ENCODE data around the gene SRGAP3.
"Not testable (repeated sequence)": the region's sequence is repeated elsewhere in the genome, so short reads cannot be mapped to it uniquely, and the experiment has no call there.

SRGAP3 gene

DNA sequence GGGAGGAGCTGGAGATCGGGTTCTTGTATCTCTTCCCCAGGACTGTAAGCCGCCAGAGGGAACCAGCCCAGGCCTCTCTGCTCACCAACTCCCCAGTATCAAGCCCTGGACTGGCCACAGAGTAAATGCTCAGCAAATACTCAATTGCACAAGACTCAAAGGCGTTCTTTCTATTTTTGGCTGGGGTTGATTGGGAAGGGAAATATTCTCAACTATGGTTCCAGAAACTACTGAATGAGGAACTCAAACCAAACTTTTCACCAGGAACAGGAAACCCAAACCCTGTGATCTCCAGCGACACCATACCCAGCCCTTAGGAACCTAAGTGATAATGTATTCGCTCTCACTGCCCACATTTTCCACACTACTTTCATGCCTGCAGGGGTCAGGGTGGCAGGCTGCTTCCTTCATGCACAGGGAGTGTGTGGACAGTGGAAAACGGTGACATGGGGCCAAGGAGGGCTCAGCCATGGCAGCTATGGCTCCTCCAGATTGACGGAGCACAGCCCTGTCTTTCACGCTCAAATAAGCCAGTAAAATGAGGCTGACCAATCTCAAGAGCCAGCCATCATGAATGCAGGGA lies 161.5 kb downstream of the SRGAP3 start:
- no peak overlapping the region for H3K4me3 ChIP-seq (ENCODE audit: low read depth, low read length)
- TF ChIP-seq, protein P1, sequence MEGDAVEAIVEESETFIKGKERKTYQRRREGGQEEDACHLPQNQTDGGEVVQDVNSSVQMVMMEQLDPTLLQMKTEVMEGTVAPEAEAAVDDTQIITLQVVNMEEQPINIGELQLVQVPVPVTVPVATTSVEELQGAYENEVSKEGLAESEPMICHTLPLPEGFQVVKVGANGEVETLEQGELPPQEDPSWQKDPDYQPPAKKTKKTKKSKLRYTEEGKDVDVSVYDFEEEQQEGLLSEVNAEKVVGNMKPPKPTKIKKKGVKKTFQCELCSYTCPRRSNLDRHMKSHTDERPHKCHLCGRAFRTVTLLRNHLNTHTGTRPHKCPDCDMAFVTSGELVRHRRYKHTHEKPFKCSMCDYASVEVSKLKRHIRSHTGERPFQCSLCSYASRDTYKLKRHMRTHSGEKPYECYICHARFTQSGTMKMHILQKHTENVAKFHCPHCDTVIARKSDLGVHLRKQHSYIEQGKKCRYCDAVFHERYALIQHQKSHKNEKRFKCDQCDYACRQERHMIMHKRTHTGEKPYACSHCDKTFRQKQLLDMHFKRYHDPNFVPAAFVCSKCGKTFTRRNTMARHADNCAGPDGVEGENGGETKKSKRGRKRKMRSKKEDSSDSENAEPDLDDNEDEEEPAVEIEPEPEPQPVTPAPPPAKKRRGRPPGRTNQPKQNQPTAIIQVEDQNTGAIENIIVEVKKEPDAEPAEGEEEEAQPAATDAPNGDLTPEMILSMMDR (IDR thresholded peaks at IDR 0.05; ENCODE audit: insufficient read depth, low read depth, low read length, missing control alignments), result no peak
- DNase-seq (ENCODE audit: low read depth), result no peak

DNA sequence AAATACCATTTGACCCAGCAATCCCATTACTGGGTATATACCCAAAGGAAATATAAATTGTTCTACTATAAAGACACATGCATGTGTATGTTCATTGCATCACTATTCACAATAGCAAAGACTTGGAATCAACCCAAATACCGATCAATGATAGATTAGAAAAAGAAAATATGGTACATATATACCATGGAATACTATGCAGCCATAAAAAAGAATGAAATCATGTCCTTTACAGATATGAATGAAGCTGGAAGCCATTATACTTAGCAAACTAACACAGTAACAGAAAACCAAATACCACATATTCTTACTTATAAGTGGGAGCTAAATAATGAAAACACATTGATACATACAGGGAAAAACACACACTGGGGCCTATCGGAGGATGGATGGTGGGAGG lies 164.0 kb downstream of the SRGAP3 start:
- DNase-seq (ENCODE audit: low read depth); H3K4me3 ChIP-seq (ENCODE audit: low read depth, low read length): not testable (repeated sequence)

DNA sequence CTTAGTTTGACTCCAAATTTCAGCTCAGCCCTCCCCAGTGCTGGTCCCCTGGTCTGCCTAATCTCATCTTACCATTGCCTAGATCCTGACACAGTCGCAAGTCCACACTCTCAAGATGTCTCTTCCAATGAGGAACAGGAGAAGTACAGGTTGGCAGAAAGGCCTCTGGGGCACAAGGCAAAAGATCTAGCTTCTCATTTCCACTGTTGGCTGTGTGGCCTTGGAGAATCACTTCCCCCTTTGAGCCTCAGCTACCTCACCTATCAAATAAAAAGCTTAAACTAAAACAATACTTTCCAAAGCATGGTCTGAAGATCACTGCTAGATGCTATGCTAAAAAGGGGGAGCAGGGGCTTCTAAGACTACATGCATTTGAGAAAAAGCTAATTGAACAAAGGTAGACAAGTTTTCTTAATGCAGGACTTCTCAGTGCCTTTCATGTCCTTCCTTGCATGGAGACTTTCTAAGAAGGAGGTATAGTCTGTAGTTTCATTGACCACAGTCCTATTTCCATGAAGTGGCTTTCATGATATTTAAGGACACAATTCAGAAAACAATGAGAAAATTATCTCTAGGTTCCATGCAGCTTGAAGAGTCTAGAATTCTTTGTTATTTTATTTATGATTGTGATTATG lies 168.1 kb downstream of the SRGAP3 start:
- TF ChIP-seq, protein P1 (IDR thresholded peaks at IDR 0.05; ENCODE audit: insufficient read depth, low read depth, low read length, missing control alignments), result no peak
- H3K4me3 ChIP-seq (ENCODE audit: low read depth, low read length), result no peak overlapping the region
- DNase-seq (ENCODE audit: low read depth), result no peak

DNA sequence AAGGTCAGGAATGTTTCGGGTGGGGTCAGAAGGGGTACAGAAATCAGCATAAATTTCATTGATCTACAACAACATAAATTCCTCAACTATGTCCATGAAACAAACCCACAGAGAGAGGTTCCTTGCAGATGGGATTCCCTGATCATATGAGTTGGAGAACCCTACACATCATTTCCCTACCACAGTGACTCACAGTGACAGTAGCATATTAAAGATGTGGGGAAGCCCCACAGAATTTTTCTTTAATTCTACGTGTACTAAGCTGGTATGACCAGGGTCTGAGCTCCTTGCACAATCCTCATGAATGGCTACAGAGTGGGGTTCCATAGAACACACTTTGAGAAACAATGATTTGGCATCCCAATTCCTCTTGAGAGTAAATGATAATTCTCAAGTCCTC lies 169.3 kb downstream of the SRGAP3 start:
- H3K4me3 ChIP-seq (ENCODE audit: low read depth, low read length), result no peak overlapping the region
- TF ChIP-seq, protein P1 (IDR thresholded peaks at IDR 0.05; ENCODE audit: insufficient read depth, low read depth, low read length, missing control alignments), result no peak
- DNase-seq (ENCODE audit: low read depth), result peak; percentile 9

DNA sequence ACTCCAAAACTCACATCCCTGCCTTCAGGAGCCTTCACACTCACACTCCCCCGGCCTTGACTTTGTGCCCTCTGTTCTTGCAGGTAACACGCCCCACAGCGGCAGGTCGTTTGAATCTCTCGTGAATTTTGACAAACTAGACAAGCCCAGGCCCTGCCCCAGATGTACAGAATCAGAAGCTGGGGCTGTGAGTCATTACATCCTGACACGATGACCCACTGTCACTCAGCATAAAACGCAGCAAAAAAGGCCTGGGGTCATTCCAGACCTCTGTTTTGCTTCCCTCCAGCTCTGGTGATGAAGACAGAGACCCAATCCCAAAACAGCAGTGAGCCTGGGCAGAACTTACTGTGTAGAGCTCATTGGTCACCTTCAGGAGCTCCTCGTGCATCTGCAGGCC lies 169.8 kb downstream of the SRGAP3 start:
- TF ChIP-seq, protein P1 (IDR thresholded peaks at IDR 0.05; ENCODE audit: insufficient read depth, low read depth, low read length, missing control alignments), result no peak
- H3K4me3 ChIP-seq (ENCODE audit: low read depth, low read length), result no peak overlapping the region
- peak; percentile 8 for DNase-seq (ENCODE audit: low read depth)

DNA sequence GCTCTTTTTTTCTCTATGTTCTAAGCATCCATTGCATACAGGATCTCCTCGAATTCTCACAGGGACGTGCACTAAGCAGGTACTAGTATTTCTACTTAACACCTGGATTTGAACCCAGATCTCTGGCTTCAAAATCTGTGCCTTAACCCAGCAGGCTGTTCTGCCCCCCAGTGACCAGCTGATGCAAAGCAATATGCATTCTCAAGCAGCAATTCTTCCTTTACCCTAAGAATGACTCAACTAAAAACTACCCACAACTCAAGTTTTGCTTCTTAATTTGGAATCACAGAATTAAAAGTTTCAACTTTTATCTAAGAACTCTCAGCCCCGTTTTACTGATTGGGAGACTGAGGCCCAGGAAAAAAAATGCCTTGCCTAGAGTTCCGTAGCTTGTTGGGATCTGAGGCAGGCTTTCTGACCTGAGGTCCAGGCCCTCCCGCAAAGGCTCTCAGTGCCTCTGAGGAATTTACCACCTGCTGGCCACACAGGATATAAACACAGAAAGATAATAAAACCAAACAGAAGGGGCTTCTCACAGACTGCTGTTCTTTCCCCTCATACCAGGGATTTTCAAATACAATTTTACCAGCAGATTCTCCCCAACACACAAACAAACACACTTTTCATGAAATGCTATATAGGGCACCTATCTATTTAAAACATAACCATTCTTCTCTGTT lies 170.7 kb downstream of the SRGAP3 start:
- peak; percentile 16 for DNase-seq (ENCODE audit: low read depth)
- TF ChIP-seq, protein P1 (IDR thresholded peaks at IDR 0.05; ENCODE audit: insufficient read depth, low read depth, low read length, missing control alignments), result no peak
- H3K4me3 ChIP-seq (ENCODE audit: low read depth, low read length), result no peak overlapping the region

DNA sequence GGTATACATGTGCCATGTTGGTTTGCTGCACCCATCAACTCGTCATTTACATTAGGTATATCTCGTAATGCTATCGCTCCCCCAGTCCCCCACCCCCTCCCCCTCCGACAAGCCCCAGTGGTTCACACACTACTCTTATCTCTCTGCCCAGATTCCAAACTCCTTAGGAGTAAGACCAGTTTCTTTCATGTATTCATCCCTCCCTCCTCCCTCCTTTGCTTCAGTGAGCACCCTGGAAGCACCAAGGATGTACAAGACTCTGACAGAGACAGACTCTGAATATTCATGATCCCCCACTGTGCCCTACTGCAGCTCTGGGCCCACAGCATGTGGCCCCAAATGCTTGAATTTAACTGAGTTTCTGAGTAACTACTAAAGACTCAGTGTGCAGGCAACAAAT lies 172.4 kb downstream of the SRGAP3 start:
- H3K4me3 ChIP-seq (ENCODE audit: low read depth, low read length), result no peak overlapping the region
- TF ChIP-seq, protein P1 (IDR thresholded peaks at IDR 0.05; ENCODE audit: insufficient read depth, low read depth, low read length, missing control alignments), result no peak
- no peak for DNase-seq (ENCODE audit: low read depth)
